DND-41 (cell line): ENCODE results near the gene PCDHB6.
"Not testable (repeated sequence)": the region's sequence is repeated elsewhere in the genome, so short reads cannot be mapped to it uniquely, and the experiment has no call there.

Experiments used
- ATAC-seq: fragments of 200-7000 bp; cut with Tn5 transposase; 3 replicates; pipeline ENCODE4 v1.9.1; 2021; ENCODE audit warnings: low read depth; ENCODE audit not compliant: insufficient read depth
- DNase-seq: peaks from one replicate; pipeline ENCODE4 v3.0.0-alpha.2; 2020
- H2AFZ ChIP-seq: 2 replicates; pipeline ENCODE4 v1.6.0; 2012; ENCODE audit warnings: low read depth, low read length
- H3K27ac ChIP-seq: 2 replicates; pipeline ENCODE4 v1.5.1; 2012; ENCODE audit warnings: low read length, inconsistent platforms
- H3K27me3 ChIP-seq: fragments of 200-600 bp; sonication (generic); 2 replicates; pipeline ENCODE4 v1.6.0; 2012; ENCODE audit warnings: low read length, mild to moderate bottlenecking, inconsistent platforms; ENCODE audit not compliant: insufficient read depth, poor library complexity
- H3K36me3 ChIP-seq: 2 replicates; pipeline ENCODE4 v1.5.1; 2012; ENCODE audit warnings: low read length, inconsistent platforms; ENCODE audit not compliant: insufficient read depth
- H3K4me1 ChIP-seq: 2 replicates; pipeline ENCODE4 v1.5.1; 2012; ENCODE audit warnings: mild to moderate bottlenecking, low read length; ENCODE audit not compliant: insufficient read depth
- H3K4me2 ChIP-seq: 2 replicates; pipeline ENCODE4 v1.6.0; 2012; ENCODE audit warnings: mild to moderate bottlenecking, moderate library complexity, low read length, inconsistent platforms; ENCODE audit not compliant: insufficient read depth
- H3K4me3 ChIP-seq, 2 experiments: fragments of 200-600 bp in 1 of 2; shearing (Covaris generic) in 1 of 2; 2 replicates each; pipeline ENCODE4 v1.5.1; 2012 to 2016; ENCODE audit warnings: inconsistent platforms in 2 of 2, low read length in 2 of 2, mild to moderate bottlenecking in 2 of 2, low read depth in 1 of 2, moderate library complexity in 1 of 2
- H3K79me2 ChIP-seq: 2 replicates; pipeline ENCODE4 v1.6.0; 2012; ENCODE audit warnings: low read length, inconsistent platforms; ENCODE audit not compliant: insufficient read depth
- H3K9ac ChIP-seq: 2 replicates; pipeline ENCODE4 v1.6.0; 2012; ENCODE audit warnings: low read depth, mild to moderate bottlenecking, inconsistent platforms, low read length, moderate library complexity
- H3K9me3 ChIP-seq: 2 replicates; pipeline ENCODE4 v1.5.1; 2012; ENCODE audit warnings: low read length, moderate library complexity, mild to moderate bottlenecking, inconsistent platforms; ENCODE audit not compliant: insufficient read depth, severe bottlenecking
- H4K20me1 ChIP-seq: 2 replicates; pipeline ENCODE4 v1.6.0; 2012; ENCODE audit warnings: low read length; ENCODE audit not compliant: insufficient read depth
- CTCF ChIP-seq: IDR thresholded peaks from 2 replicates; pipeline ENCODE4 v1.5.1; 2012; ENCODE audit warnings: borderline replicate concordance, low read length, moderate library complexity, mild to moderate bottlenecking; ENCODE audit not compliant: poor library complexity, severe bottlenecking; ENCODE audit errors: extremely low read depth
- EZH2 ChIP-seq: IDR thresholded peaks from 3 replicates; pipeline ENCODE4 v1.6.1; 2012; ENCODE audit warnings: borderline replicate concordance, low read depth, mild to moderate bottlenecking, moderate library complexity, low read length, inconsistent platforms; ENCODE audit not compliant: severe bottlenecking

Gene PCDHB6

GRCh38 chr5:141149812-141150211 lies at the start of gene PCDHB6:
Gene PCDHB6, plus strand, starts transcription at chr5:141150057. Its CDS starts 201 bp downstream, at chr5:141150258.
- Histone ChIP-seq H3K9ac (no peak within 1 kb of the TSS), H3K4me2 (no peak within 1 kb of the TSS)

GRCh38 chr5:141100243-141100805 lies 49.5 kb upstream of the PCDHB6 start, which contains the start of gene PCDHB3:
Gene PCDHB3, plus strand, starts transcription at chr5:141100473. Its CDS starts 177 bp downstream, at chr5:141100650.
- TF ChIP-seq CTCF (peak; percentile 41), EZH2 (no peak)
- DNase-seq = peak; percentile 28
- Histone ChIP-seq H3K4me1 (no peaks in the 10 kb centered on the region), H3K27ac (no peak within 1 kb of the TSS), H3K36me3 (no peaks in the 10 kb centered on the region), H3K9me3 (no peaks in the 10 kb centered on the region), H3K27me3 (no peaks in the 10 kb centered on the region), H3K79me2 (no peaks in the 10 kb centered on the region), H3K4me3 (no peak within 1 kb of the TSS), H4K20me1 (no peaks in the 10 kb centered on the region), H3K4me2 (no peak within 1 kb of the TSS), H3K9ac (no peak within 1 kb of the TSS), H2AFZ (no peak within 1 kb of the TSS)
- no peak for ATAC-seq

More at GRCh38 chr5:141149812-141150211, at the start of gene PCDHB6:
- Histone ChIP-seq H3K27me3 (no peaks in the 10 kb centered on the region), H3K9me3 (no peaks in the 10 kb centered on the region), H3K4me3 (no peak within 1 kb of the TSS), H3K27ac (no peak within 1 kb of the TSS), H4K20me1 (no peaks in the 10 kb centered on the region), H3K79me2 (no peaks in the 10 kb centered on the region), H3K36me3 (no peaks in the 10 kb centered on the region), H2AFZ (no peak within 1 kb of the TSS), H3K4me1 (no peaks in the 10 kb centered on the region)
- TF ChIP-seq CTCF (no peak), EZH2 (no peak)
- ATAC-seq (no peak), DNase-seq (no peak)

- Histone ChIP-seq H2AFZ (no peak overlapping the region), H3K4me1 (no peaks in the 10 kb centered on the region), H3K9ac (no peak overlapping the region), H3K36me3 (no peaks in the 10 kb centered on the region), H3K79me2 (no peaks in the 10 kb centered on the region), H3K9me3 (no peaks in the 10 kb centered on the region), H4K20me1 (no peaks in the 10 kb centered on the region), H3K4me3 (no peak overlapping the region), H3K4me2 (no peak overlapping the region), H3K27ac (no peak overlapping the region), H3K27me3 (no peaks in the 10 kb centered on the region)
- no peak for DNase-seq
- TF ChIP-seq EZH2 = no peak
- no peak for TF ChIP-seq CTCF
- ATAC-seq = no peak
Measured at GRCh38 chr5:141101059-141101458, 48.8 kb upstream of the PCDHB6 start.

- not testable (repeated sequence) for H2AFZ ChIP-seq, H3K4me1 ChIP-seq, DNase-seq, H3K79me2 ChIP-seq, H3K27me3 ChIP-seq, H4K20me1 ChIP-seq, H3K9ac ChIP-seq, H3K9me3 ChIP-seq, H3K4me2 ChIP-seq, H3K36me3 ChIP-seq, H3K27ac ChIP-seq, H3K4me3 ChIP-seq, ATAC-seq
Measured at GRCh38 chr5:141102070-141102469, 47.8 kb upstream of the PCDHB6 start.

GRCh38 chr5:141102471-141102870 lies 47.4 kb upstream of the PCDHB6 start:
- DNase-seq, H2AFZ ChIP-seq, H3K9me3 ChIP-seq, H3K27me3 ChIP-seq, H3K36me3 ChIP-seq, ATAC-seq, H3K27ac ChIP-seq, H4K20me1 ChIP-seq, H3K4me1 ChIP-seq, H3K79me2 ChIP-seq, H3K4me3 ChIP-seq, H3K9ac ChIP-seq, H3K4me2 ChIP-seq: not testable (repeated sequence)
